Activated CD4-positive, alpha-beta T cell treated with anti-CD3 and anti-CD28 coated beads, Interleukin-2, Interleukin-6, amounts not matched to agents 100 ng/mL and 50 ng/mL, durations not matched to agents 16 hours and 8 hours (primary cell): ENCODE measurements around the gene AGMO.

Experiments used
- DNase-seq: peaks from one replicate; pipeline ENCODE4 v3.0.0-alpha.2; 2020

The AGMO gene

GRCh38 chr7:15452670-15453069 is 109.1 kb downstream of the AGMO start:
- DNase-seq, result no peak

- DNase-seq, result no peak
Observed at GRCh38 chr7:15446722-15447121, 115.1 kb downstream of the AGMO start.

- DNase-seq, result no peak
Observed at GRCh38 chr7:15446280-15446679, 115.5 kb downstream of the AGMO start.

- DNase-seq, result no peak
Observed at GRCh38 chr7:15441915-15442314, 119.9 kb downstream of the AGMO start.

- no peak for DNase-seq
Observed at GRCh38 chr7:15440482-15440881, 121.3 kb downstream of the AGMO start.

- DNase-seq, result no peak
Observed at GRCh38 chr7:15439853-15440252, 122.0 kb downstream of the AGMO start.

GRCh38 chr7:15433151-15433550 is 128.7 kb downstream of the AGMO start:
- no peak for DNase-seq

- DNase-seq, result no peak
Observed at GRCh38 chr7:15430911-15431310, 130.9 kb downstream of the AGMO start.

- DNase-seq, result no peak
Observed at GRCh38 chr7:15430191-15430590, 131.6 kb downstream of the AGMO start.

GRCh38 chr7:15424468-15424867 is 137.3 kb downstream of the AGMO start:
- no peak for DNase-seq

GRCh38 chr7:15419596-15419995 is 142.2 kb downstream of the AGMO start:
- no peak for DNase-seq

GRCh38 chr7:15418264-15418663 is 143.6 kb downstream of the AGMO start:
- no peak for DNase-seq

- DNase-seq, result no peak
Observed at GRCh38 chr7:15417341-15417988, 144.3 kb downstream of the AGMO start.

GRCh38 chr7:15411019-15411418 is 150.8 kb downstream of the AGMO start:
- DNase-seq, result no peak

- DNase-seq, result no peak
Observed at GRCh38 chr7:15407910-15408309, 153.9 kb downstream of the AGMO start.

- DNase-seq, result no peak
Observed at GRCh38 chr7:15403751-15404150, 158.1 kb downstream of the AGMO start.

GRCh38 chr7:15403315-15403714 is 158.5 kb downstream of the AGMO start:
- DNase-seq, result no peak

- no peak for DNase-seq
Observed at GRCh38 chr7:15402436-15403136, 159.2 kb downstream of the AGMO start.

- DNase-seq, result no peak
Observed at GRCh38 chr7:15400440-15400839, 161.4 kb downstream of the AGMO start.

GRCh38 chr7:15399441-15399840 is 162.4 kb downstream of the AGMO start:
- DNase-seq, result no peak

- DNase-seq, result no peak
Observed at GRCh38 chr7:15397922-15398760, 163.7 kb downstream of the AGMO start.

GRCh38 chr7:15397159-15397550 is 164.7 kb downstream of the AGMO start:
- DNase-seq, result no peak

GRCh38 chr7:15396210-15397158 is 165.3 kb downstream of the AGMO start:
- no peak for DNase-seq
